Activated CD8-positive, alpha-beta memory T cell treated with anti-CD3 and anti-CD28 coated beads, Interleukin-2, amount 50 U/mL, for 1 hour (primary cell): ENCODE data around the gene ITPRIPL1.

Source experiments
- DNase-seq: peaks from one replicate; pipeline ENCODE4 v3.0.0-alpha.2; 2020; ENCODE audit errors: extremely low read depth

ITPRIPL1 gene

GRCh38 chr2:96359310-96359709, 34.2 kb downstream of the ITPRIPL1 start:
- DNase-seq, result no peak

GRCh38 chr2:96359866-96360265, 34.7 kb downstream of the ITPRIPL1 start:
- no peak for DNase-seq

- no peak for DNase-seq
These were observed 36.6 kb downstream of the ITPRIPL1 start for GRCh38 chr2:96361751-96362150.

DNA sequence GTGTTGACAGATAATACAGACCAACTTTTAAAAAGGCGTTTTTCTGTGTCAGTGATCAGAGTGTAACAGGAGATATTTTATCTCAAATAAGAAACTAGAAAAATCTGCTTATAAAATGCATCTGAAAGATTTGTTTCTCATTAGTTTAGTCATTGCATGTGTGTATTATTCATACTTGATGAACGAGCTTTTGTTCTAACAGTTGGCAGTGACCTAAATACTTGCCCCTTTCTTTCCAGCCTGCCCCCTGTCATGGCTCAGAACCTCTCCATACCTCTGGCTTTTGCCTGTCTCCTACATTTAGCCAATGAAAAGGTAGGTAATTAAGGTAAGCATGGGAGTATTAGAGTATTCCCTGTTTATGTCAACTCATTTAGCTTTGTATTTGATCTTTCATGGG, 44.1 kb downstream of the ITPRIPL1 start:
- no peak for DNase-seq

DNA sequence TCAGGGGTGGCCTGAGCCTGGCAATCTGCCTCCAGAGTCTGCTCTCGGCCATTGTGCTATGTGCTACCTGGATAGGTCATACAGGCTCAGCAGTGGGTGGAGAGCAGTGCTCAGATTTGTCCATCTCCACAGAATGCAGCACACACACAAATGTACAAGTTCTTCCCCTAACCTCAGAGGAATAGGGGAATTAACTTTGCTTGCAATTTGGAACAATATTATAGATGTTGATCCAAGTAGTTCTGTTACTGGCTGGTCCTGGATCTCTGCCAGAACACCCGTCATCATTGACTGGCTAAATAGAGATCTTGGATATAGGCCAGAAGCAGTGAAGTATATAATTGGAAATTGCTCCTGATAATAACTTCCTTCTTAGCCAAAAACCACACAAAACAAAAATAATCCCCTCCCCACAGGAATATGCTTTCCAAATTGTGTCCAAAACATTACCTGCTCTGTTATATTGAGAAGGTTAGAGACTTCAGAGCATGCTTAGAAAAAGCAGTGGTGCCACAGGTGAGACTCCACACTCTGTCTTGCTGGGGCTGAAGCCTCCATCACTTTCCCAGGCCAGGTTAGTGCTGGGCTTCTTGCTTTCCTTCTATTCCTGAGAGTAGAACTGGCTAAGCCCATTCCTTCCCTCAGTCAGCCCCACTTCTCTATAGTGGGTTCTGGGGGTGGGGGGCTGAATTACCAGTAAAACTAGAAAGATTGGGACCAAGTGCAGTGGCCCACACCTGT, 49.3 kb downstream of the ITPRIPL1 start:
- no peak for DNase-seq
